Left lung (tissue), 10 donors: ENCODE data around the gene ATP8A2. TPM values are rescaled to one million over a fixed set of nuclear protein-coding genes. Genes with fewer than 3 reads are reported as not detected.
"Not testable (repeated sequence)": the region's sequence is repeated elsewhere in the genome, so short reads cannot be mapped to it uniquely, and the experiment has no call there.

Source experiments
- ATAC-seq: fragments of 200-7000 bp; cut with Tn5 transposase; one replicate; pipeline ENCODE4 v1.9.1; 2020; ENCODE audit warnings: moderate library complexity
- DNase-seq, 4 donors: peaks; one replicate each; pipeline ENCODE4 v3.0.0-alpha.2; 2013 to 2020
- H3K27ac ChIP-seq, 2 donors: fragments of 200-600 bp; sonication (generic) in 1 of 2; one replicate each; pipeline versions ENCODE4 v1.5.0 to v1.8.0; 2020 to 2021
- H3K27me3 ChIP-seq, 2 donors: fragments of 200-600 bp; sonication (generic) in 1 of 2; one replicate each; pipeline versions ENCODE4 v1.5.0 to v1.8.0; 2020 to 2021
- H3K36me3 ChIP-seq, 2 donors: fragments of 200-600 bp; sonication (generic) in 1 of 2; one replicate each; pipeline versions ENCODE4 v1.5.0 to v1.8.0; 2020 to 2021
- H3K4me1 ChIP-seq, 2 donors: fragments of 200-600 bp; one replicate each; pipeline ENCODE4 v1.8.0; 2021
- H3K4me3 ChIP-seq, 2 donors: fragments of 200-600 bp; sonication (generic) in 1 of 2; one replicate each; pipeline versions ENCODE4 v1.5.0 to v1.8.0; 2020 to 2021; ENCODE audit warnings: mild to moderate bottlenecking in 1 of 2
- H3K9me3 ChIP-seq, 2 donors: fragments of 200-600 bp; sonication (generic) in 1 of 2; one replicate each; pipeline versions ENCODE4 v1.5.0 to v1.8.0; 2020 to 2021
- CTCF ChIP-seq, 2 donors: fragments of 200-600 bp; sonication (generic) in 1 of 2; IDR thresholded peaks; one replicate each; pipeline versions ENCODE4 v1.5.0 to v1.8.0; 2021; ENCODE audit warnings: antibody characterized with exemption in 2 of 2
- intact Hi-C, 2 donors: fragments of 100-400 bp; cut with DNase I; formaldehyde crosslinking; loops; one replicate each; pipeline versions ENCODE4 v1.11.2 to v1.14.2; 2022
- polyA plus RNA-seq, 6 donors: library from polyadenylated mRNA; unstranded; fragments of 120-200 nt; gene quantifications; one replicate each; pipeline ENCODE4 v1.2.1, GENCODE V29; 2013; ENCODE audit not compliant: insufficient read length in 6 of 6
- total RNA-seq, 2 donors: library from RNA; stranded (reverse); fragmentation: NEBNext Ultra II Directional; extraction: Animal tissue kit (Norgen Biotek cat#: 25700); gene quantifications; one replicate each; pipeline ENCODE4 v1.2.1, GENCODE V29; 2021
- donor health status: DM: no; HTN: yes; CAD: no.
- donor health status: DM: no; HTN: no; CAD: no.

The ATP8A2 gene
- total and polyA plus RNA-seq, 8 donors = 1.1 to 13.4 (median 9.6) TPM

- H3K4me3 ChIP-seq = no peak overlapping the region
- peaks cover 0 to 23% of the 10 kb centered on the region in 2 donors for H3K27me3 ChIP-seq
- H3K27ac ChIP-seq = no peak overlapping the region
- no peaks in the 10 kb centered on the region for H3K9me3 ChIP-seq
- no peak for TF ChIP-seq CTCF (IDR thresholded peaks at IDR 0.05)
- no peaks in the 10 kb centered on the region for H3K4me1 ChIP-seq
- intact Hi-C loops = no loop called here
- DNase-seq (no peak), ATAC-seq (no peak)
- H3K36me3 ChIP-seq = no peaks in the 10 kb centered on the region
Measured at GRCh38 chr13:25352806-25353205, 19.0 kb upstream of the ATP8A2 start.

GRCh38 chr13:25353344-25353743, 18.4 kb upstream of the ATP8A2 start:
- DNase-seq = no peak
- intact Hi-C loops = no loop called here
- ATAC-seq = no peak
- Histone ChIP-seq H3K27me3 (peaks cover 0 to 23% of the 10 kb centered on the region in 2 donors), H3K27ac (no peak overlapping the region), H3K4me3 (no peak overlapping the region), H3K4me1 (no peaks in the 10 kb centered on the region), H3K9me3 (no peaks in the 10 kb centered on the region), H3K36me3 (no peaks in the 10 kb centered on the region)
- TF ChIP-seq CTCF (IDR thresholded peaks at IDR 0.05) = no peak

- no peaks in the 10 kb centered on the region for H3K9me3 ChIP-seq
- intact Hi-C loops = no loop called here
- peaks cover 0 to 23% of the 10 kb centered on the region in 2 donors for H3K27me3 ChIP-seq
- no peak for ATAC-seq
- no peak overlapping the region for H3K27ac ChIP-seq
- no peak overlapping the region for H3K4me3 ChIP-seq
- H3K36me3 ChIP-seq = no peaks in the 10 kb centered on the region
- DNase-seq = no peak
- no peaks in the 10 kb centered on the region for H3K4me1 ChIP-seq
- TF ChIP-seq CTCF (IDR thresholded peaks at IDR 0.05) = no peak
Measured at GRCh38 chr13:25354377-25354776, 17.4 kb upstream of the ATP8A2 start.

GRCh38 chr13:25360443-25360842, 11.3 kb upstream of the ATP8A2 start:
- ATAC-seq, intact Hi-C loops, DNase-seq: not testable (repeated sequence)

GRCh38 chr13:25365720-25366235, 6.0 kb upstream of the ATP8A2 start:
- Histone ChIP-seq H3K27me3 (peaks cover 19 to 34% of the 10 kb centered on the region in 2 donors), H3K9me3 (peaks cover 0 to 2% of the 10 kb centered on the region in 2 donors), H3K27ac (no peak overlapping the region), H3K4me1 (no peaks in the 10 kb centered on the region), H3K36me3 (no peaks in the 10 kb centered on the region), H3K4me3 (no peak overlapping the region)
- TF ChIP-seq CTCF (IDR thresholded peaks at IDR 0.05) = no peak
- intact Hi-C loops = no loop called here
- ATAC-seq (no peak), DNase-seq (no peak)

More at GRCh38 chr13:25360443-25360842, 11.3 kb upstream of the ATP8A2 start:
- H3K4me3 ChIP-seq, H3K36me3 ChIP-seq, H3K4me1 ChIP-seq, H3K9me3 ChIP-seq, H3K27me3 ChIP-seq, H3K27ac ChIP-seq: not testable (repeated sequence)
